Calu3 (cell line): Measurements from ENCODE around the gene NUP93. TPM values are rescaled to one million over a fixed set of nuclear protein-coding genes. Genes with fewer than 3 reads are reported as not detected.

Experiments used
- BruUV-seq: library from RNA; stranded (reverse); fragments of 400-500 nt; replicated peaks from 2 replicates; lab custom pipeline; 2021; lab: Mats Ljungman, UMichigan
- CTCF ChIA-PET: fragments of 300-600 bp; sonication (Branson Sonifier 250); formaldehyde crosslinking; loops from one replicate; lab custom pipeline; 2022; ENCODE audit warnings: antibody characterized with exemption; lab: Charles Lee
- DNase-seq: peaks from one replicate; pipeline ENCODE4 v3.0.0; 2022
- H3K27ac Mint-ChIP-seq: one replicate; pipeline ENCODE4 v1.8.0; 2022; ENCODE audit warnings: mixed read lengths; ENCODE audit not compliant: unreplicated experiment
- H3K27me3 Mint-ChIP-seq: one replicate; pipeline ENCODE4 v1.8.0; 2022; ENCODE audit warnings: mixed read lengths; ENCODE audit not compliant: unreplicated experiment
- H3K36me3 Mint-ChIP-seq: one replicate; pipeline ENCODE4 v1.8.0; 2022; ENCODE audit warnings: mild to moderate bottlenecking, moderate library complexity, mixed read lengths; ENCODE audit not compliant: insufficient read depth, unreplicated experiment
- H3K4me1 Mint-ChIP-seq: one replicate; pipeline ENCODE4 v1.8.0; 2022; ENCODE audit warnings: mild to moderate bottlenecking, low read depth, mixed read lengths; ENCODE audit not compliant: unreplicated experiment
- H3K4me3 Mint-ChIP-seq: one replicate; pipeline ENCODE4 v1.8.0; 2022; ENCODE audit warnings: mild to moderate bottlenecking, low read depth, moderate library complexity, mixed read lengths; ENCODE audit not compliant: unreplicated experiment
- H3K9me3 Mint-ChIP-seq: one replicate; pipeline ENCODE4 v1.8.0; 2022; ENCODE audit warnings: low read depth, mixed read lengths; ENCODE audit not compliant: unreplicated experiment
- intact Hi-C: fragments of 100-400 bp; cut with micrococcal nuclease; formaldehyde crosslinking; loops from one replicate; pipeline ENCODE4 v1.10.0; 2022; ENCODE audit not compliant: unreplicated experiment
- total RNA-seq: library from RNA; stranded (reverse); gene quantifications from 2 replicates; pipeline ENCODE4 v1.2.3, GENCODE V29; 2022
- TF ChIP-seq, protein P1 (sequence below): fragments of 200-600 bp; IDR thresholded peaks from one replicate; pipeline ENCODE4 v1.8.0; 2022; ENCODE audit warnings: antibody characterized with exemption; ENCODE audit not compliant: unreplicated experiment

The NUP93 gene
- total RNA-seq, 1 experiment from 2014 or later = 120 TPM

DNA sequence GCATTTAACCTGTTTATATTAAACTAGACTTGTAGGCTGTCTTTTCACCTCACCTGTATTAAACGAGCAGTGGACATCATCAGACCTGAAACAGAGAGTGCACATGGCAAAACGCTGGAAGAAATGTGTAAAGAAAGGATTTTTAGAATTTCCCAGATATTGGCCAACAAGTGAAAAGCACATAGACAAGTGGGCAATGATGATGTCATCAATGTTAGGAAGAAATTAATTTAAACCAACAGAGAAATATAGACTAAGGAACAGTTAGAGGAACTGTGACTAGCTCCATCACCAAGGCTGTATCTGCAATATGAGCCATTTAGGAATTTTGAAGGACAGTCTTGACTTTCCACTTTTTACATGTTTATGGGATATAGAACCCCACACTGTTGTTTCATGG lies 67.9 kb downstream of the NUP93 start:
- no peaks in the 10 kb centered on the region for H3K9me3 Mint-ChIP-seq
- peaks cover 11% of the 10 kb centered on the region for H3K4me1 Mint-ChIP-seq
- BruUV-seq = no TSS peak
- no peak for DNase-seq
- intact Hi-C loops = no loop called here
- CTCF ChIA-PET = no interaction called here
- H3K27me3 Mint-ChIP-seq = no peaks in the 10 kb centered on the region
- TF ChIP-seq, protein P1, sequence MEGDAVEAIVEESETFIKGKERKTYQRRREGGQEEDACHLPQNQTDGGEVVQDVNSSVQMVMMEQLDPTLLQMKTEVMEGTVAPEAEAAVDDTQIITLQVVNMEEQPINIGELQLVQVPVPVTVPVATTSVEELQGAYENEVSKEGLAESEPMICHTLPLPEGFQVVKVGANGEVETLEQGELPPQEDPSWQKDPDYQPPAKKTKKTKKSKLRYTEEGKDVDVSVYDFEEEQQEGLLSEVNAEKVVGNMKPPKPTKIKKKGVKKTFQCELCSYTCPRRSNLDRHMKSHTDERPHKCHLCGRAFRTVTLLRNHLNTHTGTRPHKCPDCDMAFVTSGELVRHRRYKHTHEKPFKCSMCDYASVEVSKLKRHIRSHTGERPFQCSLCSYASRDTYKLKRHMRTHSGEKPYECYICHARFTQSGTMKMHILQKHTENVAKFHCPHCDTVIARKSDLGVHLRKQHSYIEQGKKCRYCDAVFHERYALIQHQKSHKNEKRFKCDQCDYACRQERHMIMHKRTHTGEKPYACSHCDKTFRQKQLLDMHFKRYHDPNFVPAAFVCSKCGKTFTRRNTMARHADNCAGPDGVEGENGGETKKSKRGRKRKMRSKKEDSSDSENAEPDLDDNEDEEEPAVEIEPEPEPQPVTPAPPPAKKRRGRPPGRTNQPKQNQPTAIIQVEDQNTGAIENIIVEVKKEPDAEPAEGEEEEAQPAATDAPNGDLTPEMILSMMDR = no peak
- no peak overlapping the region for H3K27ac Mint-ChIP-seq
- no peak overlapping the region for H3K4me3 Mint-ChIP-seq
- no peaks in the 10 kb centered on the region for H3K36me3 Mint-ChIP-seq

DNA sequence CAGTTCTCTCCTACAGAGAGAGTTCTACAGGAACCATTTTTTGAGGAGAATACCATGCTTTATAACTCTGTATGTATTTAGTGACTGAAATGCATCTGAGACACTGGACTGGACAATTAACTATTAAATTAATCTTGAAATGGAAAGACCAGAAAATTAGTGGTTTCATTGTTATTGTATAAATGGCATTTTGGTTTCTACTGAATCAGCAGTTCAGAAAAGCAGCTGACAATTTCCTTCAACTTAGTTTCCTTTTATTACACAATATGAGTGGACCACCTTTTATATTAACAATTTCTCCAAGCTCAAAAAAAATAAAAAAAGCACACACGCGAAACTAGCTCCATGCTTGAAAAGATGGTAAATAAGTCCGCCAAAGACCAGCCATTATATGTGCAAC lies 69.0 kb downstream of the NUP93 start:
- intact Hi-C loops = no loop called here
- Mint-ChIP-seq H3K27me3 (no peaks in the 10 kb centered on the region), H3K4me1 (peaks cover 2% of the 10 kb centered on the region), H3K27ac (no peak overlapping the region), H3K36me3 (no peaks in the 10 kb centered on the region), H3K9me3 (no peaks in the 10 kb centered on the region), H3K4me3 (no peak overlapping the region)
- DNase-seq = no peak
- BruUV-seq = no TSS peak
- TF ChIP-seq, protein P1 = no peak
- CTCF ChIA-PET = interaction anchor here (0.6 kb wide), 1 partner anchor 183 kb away, joined by 3 read pairs; no protein-coding TSS in a partner anchor

DNA sequence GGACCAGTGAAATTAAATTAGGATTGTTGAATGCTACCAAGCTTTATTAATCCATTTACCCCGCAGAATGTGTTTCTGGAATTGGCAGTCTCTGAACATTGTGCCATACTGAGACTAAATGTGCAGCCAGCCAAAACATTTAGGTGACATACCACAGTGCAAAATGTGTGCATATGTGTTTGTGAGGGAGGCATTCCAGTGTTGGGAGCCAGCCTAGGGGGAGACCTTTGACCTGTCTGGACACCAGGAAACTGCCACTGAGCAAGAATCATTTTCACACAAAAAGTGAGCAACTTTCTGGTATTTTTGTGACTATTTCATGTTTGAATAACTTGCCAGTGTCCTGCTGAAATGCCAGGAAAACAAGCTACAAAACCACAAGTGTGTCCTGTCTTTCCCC lies 70.4 kb downstream of the NUP93 start:
- Mint-ChIP-seq H3K36me3 (no peaks in the 10 kb centered on the region), H3K4me3 (no peak overlapping the region), H3K27ac (no peak overlapping the region), H3K27me3 (no peaks in the 10 kb centered on the region), H3K4me1 (no peaks in the 10 kb centered on the region), H3K9me3 (no peaks in the 10 kb centered on the region)
- no TSS peak for BruUV-seq
- TF ChIP-seq, protein P1 = no peak
- CTCF ChIA-PET = no interaction called here
- no peak for DNase-seq
- intact Hi-C loops = no loop called here

- H3K36me3 Mint-ChIP-seq = no peaks in the 10 kb centered on the region
- H3K4me1 Mint-ChIP-seq = no peaks in the 10 kb centered on the region
- CTCF ChIA-PET = no interaction called here
- no peaks in the 10 kb centered on the region for H3K9me3 Mint-ChIP-seq
- no peak for DNase-seq
- H3K27me3 Mint-ChIP-seq = no peaks in the 10 kb centered on the region
- BruUV-seq = no TSS peak
- H3K4me3 Mint-ChIP-seq = no peak overlapping the region
- TF ChIP-seq, protein P1 = no peak
- intact Hi-C loops = no loop called here
- H3K27ac Mint-ChIP-seq = no peak overlapping the region
These were observed 71.8 kb downstream of the NUP93 start for GRCh38 chr16:56801762-56802161.
